Stimulated activated CD8-positive, alpha-beta memory T cell treated with anti-CD3 and anti-CD28 coated beads, Interleukin-4, amount 100 ng/mL, for 48 hours (primary cell): ENCODE data around the gene BBS9.
"Not testable (repeated sequence)": the region's sequence is repeated elsewhere in the genome, so short reads cannot be mapped to it uniquely, and the experiment has no call there.

Experiments used
- DNase-seq: peaks from one replicate; pipeline ENCODE4 v3.0.0-alpha.2; 2020

BBS9 gene

DNA sequence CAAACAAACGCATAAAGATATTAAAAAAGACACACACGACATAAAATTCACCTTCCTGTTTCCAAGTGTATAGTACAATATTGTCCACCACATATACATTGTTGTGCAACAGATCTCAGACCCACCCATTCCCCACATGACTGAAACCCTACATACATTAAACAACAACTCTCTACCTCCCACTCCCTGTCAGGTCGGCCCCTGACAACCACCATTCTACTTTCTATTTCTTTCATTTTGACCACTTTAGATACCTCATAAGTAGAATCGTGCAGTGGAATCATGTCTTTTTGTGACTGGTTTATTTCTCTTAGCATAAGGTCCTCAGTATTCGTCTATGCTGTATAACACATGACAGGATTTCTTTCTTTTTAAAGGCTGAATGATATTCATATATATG lies 320.5 kb downstream of the BBS9 start:
- no peak for DNase-seq

DNA sequence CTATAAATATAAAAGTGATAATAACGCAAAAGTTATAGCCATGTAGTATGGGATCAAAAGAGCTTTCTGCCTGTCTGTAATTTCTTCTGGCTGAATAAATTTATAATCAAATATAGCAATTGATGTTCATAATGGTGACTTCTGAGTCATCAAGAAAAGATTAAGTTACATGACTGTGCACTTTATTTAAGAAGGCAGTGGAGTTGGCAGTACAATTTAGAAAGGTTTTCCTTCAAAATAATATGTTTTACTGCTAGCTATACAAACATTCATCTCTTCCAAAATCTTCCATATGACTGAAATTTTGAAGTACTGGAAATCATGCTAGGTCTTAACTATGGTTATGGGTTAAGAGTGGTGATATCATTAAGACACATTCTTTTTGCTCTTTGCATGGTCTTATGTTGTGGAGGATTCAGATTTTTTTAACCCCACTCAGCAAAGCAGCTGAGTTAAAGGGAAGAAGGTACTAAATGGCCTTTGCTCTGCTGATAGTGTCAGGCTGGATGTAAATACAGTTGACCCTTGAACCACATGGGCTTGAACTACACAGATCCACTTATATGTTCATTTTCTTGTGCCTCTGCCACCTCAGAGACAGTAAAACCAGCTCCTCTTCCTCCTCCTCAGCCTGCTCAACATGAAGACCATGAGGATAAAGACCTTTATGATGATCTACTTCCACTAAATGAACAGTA lies 323.6 kb downstream of the BBS9 start:
- DNase-seq: no peak

DNA sequence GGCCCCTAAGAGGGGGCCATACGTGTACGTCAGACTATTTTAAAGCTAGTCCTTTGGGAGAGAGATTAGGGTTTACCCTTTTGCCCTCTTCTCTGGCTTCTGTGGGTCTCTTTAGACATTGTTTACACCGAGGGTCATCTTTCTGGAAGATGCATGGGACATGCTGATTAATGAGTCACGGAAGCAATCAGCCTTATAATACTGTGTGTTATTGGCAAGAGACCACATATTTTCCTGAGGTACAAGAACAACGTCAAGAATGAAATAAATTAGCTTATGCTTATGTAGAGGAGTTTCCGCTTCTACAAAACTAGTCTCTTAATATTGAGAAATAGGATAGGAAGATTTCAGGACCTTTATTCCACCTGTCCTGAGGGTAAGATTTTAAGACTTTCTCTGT lies 327.7 kb downstream of the BBS9 start:
- DNase-seq: no peak

DNA sequence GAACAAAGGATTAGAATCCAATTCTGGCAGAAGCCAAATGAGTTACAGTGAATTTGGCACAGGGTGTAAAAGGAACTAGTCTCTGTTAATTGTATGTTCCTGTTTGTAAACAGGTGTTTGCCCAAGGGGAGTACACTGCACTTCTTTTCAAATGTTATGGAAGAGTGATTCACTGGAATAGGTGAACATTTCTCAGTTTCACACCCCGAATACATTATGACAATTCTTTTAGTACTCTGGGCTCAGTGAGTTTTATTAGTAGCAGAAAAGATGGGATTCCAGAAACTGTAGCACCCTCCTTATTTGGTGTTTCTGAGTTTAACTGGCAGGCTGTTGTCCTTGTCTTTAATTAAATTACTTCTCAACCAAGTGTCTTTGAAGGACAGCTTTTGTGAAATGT lies 329.2 kb downstream of the BBS9 start:
- DNase-seq: no peak

DNA sequence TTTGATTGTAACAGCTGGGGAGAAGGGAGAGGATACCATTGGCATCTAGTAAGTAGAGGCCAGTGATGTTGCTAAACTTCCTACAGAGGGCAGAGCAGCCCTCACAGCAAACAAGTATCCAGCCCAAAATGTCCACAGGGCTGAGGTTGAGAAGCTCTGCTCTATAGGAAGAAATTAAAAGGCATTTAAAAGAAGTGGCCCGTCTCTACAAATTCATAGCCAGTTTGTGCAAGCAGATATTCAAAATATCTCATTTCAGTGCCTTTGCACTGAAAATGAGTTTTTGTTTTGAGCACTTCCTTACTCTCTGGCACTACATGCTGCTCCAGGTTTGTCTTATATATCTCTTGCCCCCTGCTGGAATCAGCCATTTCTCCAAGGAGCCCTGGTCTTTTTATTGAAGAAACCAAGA lies 330.0 kb downstream of the BBS9 start:
- no peak for DNase-seq

DNA sequence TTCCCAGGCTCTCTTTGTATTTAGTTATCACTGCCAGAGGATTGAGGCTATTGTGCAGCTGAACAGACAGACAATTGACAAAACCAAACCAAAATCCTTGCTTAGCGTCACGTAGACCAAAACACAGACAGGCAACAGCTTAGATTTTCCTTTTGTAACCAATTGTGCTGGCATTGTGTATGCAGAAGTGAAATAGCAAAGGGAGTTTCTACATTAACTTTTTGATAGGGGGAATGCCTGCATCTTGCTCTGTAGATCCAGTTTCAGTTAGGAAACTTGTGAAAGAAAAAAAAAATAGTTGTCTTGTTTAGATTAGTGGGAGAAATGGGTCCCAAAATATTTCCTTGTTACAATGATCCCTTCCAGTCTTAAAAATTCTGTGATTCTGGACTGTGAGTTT lies 333.8 kb downstream of the BBS9 start:
- DNase-seq: no peak

DNA sequence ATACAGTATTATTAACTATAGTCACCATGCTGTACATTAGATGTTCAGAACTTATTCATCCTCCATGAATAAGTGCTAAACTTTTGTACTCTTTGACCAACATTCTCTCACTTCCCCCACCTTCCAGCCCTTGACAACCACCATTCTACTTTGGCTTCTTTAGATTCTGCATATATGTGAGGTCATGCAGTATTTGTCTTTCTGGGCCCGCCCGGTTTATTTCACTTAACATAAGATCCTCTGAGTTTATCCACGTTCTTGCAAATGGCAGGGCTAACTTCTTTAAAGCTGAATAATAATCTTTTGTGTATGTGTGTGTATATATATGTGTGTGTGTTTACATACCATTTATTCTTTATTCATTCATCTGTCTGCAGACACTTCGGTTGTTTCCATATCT lies 336.8 kb downstream of the BBS9 start:
- DNase-seq: no peak

DNA sequence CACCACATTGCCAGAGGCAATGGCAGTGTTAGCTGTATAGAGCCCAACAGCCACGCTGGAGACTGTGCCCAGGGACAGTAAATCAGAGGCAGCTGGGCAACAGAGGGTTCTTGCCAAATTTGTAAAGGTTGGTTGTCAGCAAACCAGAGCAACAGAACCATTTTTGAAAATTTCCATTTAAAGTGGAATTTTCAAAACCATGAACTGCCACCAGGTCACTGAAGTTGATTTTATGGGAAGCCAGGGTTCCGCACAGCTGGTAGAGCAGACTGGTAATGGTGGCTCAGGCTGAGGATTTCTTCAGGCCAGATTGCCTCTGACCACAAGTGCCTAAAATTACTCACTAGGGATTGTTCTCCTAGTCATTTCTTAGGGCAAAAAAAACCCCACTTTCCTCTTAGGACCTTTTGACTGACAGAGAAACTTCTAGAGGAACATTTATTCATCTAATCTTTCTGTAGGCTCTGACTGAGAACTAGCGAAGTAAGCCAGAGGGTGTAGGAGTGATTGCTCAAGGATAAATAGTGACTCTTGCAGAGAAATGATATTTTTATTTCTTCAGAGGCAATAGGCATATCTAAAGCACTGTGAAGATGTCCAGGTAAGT lies 342.4 kb downstream of the BBS9 start:
- no peak for DNase-seq

DNA sequence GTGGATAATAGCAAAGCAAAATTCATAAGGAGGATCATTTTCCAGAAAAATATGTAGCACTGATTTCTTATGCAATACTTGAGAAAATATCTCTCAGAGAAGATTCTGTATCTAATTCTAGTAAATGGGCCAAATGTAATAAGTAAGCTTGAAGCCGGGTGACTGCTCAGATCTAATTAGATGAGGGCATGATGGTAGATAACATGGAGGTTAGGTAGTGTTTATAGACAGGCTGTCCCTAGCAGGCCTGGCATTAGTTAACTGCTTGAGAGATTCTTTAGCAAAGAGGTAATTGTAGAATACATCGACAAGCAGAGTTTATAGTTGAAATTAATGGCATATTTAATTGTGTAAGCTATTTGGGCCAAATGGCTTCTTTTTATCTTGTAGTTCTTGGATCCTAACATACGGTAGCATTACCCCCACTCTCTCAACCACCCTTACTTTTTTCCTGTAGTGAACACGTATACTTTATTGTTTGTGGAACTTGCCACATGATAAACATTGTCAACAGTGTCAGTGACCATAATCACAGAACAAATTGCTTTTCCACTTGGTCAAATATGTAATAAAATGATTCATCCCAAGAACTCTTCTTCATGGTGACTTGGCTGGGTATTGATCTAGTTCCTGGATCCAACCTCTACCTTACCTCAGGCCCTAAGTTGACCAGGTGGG lies 343.1 kb downstream of the BBS9 start:
- no peak for DNase-seq

DNA sequence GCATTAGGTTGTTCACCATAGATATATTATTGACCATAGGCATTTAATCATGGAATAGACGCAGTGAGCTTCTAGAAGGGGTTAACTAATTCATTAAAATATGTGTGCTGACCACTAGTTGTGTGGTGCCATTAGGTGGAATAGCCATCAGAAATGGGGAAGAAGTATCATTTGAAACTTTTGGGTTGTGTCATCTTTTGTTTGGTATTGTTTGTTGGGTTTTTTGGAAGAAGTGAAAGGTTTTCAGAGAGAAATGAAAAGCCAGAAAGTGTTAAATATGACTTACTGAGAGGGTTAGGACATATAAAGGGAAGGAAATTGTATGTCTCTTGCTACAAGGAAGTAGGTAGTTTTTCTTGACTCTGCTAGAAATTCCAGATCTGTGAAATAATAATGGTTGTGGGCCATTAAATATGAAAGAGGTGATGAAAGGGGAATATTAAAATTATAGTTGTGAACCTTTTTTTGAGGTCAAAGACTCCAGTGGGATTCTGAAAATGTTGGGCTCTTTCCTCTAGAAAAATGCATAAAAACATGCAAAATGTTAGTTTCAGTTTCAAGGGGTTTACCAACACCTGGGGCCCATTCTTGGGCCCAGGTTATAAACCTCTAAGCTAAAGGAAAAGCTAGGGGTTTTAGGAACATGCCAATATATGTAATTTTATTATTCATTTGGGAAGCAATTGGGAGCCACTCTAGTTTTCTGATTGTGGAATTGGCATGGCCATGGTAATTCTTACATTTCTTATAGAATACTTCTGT lies 348.5 kb downstream of the BBS9 start:
- no peak for DNase-seq

DNA sequence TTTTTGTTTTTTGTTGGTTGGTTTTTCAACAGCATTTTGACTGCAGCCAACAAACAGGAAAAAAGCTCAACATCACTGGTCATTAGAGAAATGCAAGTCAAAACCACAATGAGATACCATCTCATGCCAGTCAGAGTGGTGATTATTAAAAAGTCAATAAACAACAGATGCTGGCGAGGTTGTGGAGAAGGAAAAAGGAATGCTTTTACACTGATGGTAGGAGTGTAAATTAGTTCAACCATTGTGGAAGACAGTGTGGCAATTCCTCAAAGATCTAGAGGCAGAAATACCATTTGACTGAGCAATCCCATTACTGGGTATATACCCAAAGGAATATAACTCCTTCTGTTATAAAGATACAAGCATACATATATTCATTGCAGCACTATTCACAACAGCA lies 355.1 kb downstream of the BBS9 start:
- not testable (repeated sequence) for DNase-seq

DNA sequence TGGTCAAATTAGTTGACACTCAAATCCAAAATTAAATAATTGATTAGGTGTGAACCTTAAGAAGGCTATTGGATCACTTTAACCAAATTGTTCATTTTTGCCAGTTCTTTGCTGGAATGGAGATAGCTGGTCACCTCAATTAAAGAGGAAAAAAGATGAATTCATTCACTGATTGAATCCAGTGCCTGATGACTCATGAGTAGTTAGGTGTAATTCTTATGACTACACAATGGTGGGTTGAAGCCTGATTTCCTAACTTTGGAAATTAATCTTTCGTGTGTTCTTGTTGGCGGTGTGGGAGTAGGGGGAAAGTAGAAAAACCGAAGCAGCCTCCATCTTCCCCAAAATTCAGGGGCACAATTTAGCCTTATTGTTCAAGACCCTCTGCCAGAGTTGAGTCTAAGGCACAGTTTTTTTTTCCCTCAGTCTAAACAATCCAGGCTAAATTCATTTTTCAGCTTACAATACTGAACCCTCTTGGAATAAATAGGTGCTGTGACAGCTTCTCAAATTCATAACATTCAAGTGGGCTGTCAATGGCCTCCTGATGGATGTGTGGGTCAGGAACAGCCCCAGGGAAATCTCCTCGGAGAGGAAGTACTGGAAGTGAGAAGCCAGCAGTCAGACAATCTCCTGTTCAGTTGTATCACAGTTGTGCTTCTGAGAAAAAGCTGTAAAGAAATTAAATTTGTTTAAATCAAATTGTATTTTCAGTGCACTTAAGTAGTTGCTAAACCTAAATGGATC lies 356.6 kb downstream of the BBS9 start:
- no peak for DNase-seq

DNA sequence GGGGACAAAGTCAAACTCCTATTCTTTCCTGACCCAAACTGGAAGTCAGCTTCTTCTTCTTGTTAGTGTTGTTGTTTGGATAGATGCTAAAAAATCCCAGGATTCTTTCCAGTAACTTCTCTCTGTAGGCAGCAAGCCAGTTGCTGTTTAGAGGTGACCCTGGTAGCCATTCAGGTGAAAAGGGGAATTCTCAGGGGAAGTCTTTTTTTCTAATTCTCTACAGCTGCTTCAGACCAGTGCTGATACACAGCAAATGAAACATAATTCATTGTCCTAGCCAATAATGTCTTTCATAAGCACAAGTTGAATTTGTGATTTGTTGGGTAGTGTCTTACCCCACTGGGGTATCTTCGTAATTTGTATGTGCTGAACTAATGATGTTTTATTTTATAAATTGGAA lies 357.3 kb downstream of the BBS9 start:
- no peak for DNase-seq

DNA sequence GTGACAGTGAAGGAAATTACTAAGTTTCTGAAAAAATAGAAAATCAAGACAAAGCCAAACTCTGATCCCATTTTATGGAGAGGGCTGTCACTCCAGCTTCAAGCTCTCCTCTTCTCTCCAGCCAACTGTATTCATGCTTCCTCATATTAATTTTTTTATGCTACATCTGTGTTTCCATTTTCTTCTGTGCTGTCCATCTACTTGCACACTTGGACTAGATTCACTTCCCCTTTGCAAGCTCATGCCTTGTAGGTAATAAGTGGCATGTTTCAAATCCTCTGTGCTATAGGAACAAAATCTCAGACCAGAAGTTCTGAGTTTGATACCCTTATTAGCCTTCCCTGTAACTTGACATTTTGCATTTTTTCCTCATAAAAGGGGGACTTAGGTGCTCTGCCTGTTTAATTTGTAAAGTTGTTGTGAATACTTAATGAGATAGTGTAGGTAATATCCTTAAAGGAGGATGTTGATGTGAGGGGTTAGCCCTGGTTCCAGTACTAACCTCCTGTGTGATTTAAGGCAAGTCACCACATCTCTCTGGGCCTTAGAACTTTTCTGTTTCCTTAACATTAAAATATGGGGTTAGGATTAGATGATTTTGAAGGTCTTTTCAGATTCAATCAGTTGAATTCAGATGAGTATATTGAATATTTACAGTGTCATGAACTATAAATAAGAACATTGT lies 358.8 kb downstream of the BBS9 start:
- DNase-seq: no peak

DNA sequence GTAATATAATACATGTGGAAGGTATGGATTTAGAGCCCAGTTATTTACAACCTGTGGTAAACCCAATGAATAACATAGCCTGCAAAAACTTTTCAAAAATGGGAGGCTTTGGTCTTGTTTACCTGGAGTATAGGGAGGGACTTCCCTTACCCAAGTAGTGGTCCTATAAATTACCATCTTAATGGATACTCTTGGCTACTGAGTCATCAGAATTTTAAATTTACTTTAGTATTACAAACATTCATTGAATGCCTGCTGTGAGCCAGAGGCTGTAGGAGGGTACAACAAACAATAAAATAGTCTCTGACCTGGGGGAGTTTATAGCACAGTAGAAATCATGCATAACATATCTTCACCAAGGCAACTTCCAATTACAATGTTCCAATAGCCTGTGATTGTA lies 365.1 kb downstream of the BBS9 start:
- DNase-seq: no peak

DNA sequence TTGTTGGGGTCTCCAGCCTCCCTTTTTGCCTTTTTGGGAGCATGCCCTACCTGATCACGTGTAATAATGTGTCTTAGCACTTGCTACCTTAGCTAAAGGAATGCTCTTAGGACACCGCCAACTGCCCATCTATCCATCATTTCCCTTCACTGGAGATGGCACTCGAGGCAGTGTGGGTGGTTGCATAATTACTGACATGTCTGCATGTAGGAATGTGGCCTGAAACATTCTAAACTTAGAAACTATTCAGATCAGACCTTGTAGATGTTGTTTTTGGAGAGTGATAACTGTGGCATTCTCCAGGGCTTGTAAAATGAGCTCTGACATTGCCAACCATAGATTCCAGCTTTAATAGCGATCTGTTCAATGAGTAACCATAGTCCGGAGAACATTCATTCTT lies 365.8 kb downstream of the BBS9 start:
- no peak for DNase-seq

DNA sequence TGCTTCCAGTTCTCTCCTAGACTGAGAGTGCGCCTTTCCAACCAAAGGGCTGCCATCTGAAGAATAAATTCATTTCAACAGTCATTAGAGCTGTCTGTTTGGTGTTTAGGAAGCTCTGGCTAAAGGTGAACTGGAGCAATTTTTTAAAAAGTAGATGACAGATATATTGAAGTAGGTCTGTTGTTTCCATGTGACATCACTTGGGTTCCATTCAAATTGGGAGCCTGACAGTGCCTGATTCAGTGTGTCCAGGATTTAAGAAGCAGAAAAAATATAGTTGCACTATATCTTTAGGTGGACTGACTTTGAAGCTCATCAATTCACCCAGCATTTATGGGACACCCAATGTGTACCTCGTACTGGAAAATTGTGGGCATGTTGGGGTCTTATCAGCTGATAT lies 367.7 kb downstream of the BBS9 start:
- DNase-seq: no peak

DNA sequence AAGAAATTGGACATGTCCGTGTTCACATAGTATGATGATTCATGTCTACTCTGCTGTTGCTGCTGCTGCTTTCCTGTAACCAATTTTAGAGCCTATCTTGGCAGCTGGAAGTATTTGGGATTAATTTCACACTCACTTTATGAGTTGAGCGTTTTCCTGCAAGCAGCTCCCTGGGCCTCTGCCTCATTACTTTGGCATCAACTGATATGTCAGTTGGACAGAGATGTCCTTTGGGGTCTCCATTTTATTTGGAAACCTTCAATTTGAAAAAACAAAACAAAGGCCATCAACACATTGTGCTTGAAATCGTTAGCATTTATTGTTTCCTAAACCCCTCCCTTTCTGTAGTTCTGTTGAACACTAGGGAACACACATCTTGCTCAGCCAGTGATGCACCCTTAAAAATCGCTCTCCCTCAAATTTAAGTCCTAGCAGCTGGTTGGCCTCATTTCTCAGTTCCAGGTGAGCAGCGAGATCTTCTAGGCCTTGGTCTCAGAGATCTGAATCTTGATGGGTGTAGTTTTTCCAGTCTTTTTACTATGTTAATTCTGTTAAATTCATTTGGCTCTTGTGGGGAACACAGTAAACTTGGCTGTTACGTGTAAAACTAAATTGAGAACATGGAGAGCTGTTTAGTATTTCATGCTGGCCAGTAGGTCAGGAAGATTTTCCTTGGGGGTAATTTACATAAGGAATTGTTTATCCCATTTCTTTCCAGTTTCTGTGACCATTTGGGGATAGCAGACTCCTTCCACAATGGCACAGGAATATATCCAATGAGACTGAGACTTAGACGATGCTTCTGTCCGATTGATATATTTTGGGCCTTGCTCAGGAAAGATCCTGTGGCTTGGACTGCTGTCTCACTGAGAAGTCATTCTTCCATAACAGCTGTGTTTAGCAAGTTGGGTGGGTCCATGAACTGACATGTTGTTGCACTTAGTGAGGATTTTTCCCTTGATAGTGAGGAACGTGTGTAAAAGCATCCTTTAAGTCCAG lies 371.6 kb downstream of the BBS9 start:
- DNase-seq: no peak

DNA sequence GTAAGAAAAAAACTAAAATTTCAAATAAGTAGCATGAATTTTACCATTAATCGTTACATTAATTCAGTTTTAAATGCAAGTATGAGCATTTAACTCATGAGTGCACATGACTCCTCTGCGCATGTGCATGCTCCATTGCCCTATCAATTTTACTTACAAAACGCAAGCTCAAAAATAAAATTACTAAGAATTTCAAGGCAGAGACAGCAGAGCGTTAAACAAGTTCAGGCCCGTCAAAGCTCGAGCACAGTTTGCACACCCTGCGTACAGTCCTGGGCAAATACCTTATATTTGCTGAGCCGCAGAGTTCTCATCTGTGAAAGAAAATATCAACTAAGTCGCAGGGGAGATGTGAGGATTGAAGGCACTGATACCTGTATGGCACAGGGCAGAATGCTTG lies 373.6 kb downstream of the BBS9 start:
- no peak for DNase-seq

DNA sequence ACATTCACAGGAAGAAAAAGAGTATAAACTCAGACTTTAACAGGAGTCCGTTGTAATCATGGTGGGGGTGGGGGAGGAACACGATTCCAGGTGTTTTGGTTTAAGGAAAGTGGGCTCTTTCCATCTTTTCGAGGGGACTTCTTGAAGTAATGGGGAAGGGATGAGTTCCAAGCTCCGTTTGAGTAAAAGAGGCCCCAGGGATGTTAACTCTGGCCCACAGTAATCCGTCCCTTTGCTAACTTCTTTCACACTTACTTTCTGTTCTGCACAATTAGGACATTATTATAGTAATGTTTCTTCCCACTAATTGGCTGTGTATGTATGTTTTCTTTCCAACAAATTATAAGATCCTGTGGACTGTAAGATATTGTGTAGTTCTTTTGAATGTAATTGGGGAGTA lies 374.4 kb downstream of the BBS9 start:
- no peak for DNase-seq

DNA sequence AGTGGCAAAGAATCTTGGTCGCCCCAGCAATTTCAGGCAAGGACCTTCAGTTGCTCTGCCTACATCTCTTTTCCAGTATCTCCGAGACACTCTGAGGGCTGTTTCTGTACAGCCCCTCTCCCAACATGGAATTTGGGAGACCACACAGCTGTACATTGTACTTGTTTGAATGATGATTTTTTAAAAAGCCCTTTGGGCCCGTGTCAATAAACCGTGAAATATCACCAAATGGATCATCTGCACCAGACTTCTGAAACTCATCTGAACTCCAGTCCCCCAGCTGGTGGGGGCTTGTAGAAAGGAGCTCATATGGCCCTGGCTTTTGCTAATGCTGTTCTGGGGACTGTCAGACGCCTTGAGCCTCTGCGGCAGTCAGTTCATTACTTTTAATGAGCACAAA lies 374.9 kb downstream of the BBS9 start:
- DNase-seq: no peak
